ENCODE measurements around the gene HES1. TPM values are rescaled to one million over a fixed set of nuclear protein-coding genes. Genes with fewer than 3 reads are reported as not detected.

HES1 gene
- total RNA-seq, 1 donor from 2014 or later, result 5.5 TPM

Other genes starting within 250 kb of the HES1 start
- not detected in 2 replicates for gene CPN2, start 215.2 kb downstream of the HES1 start, total RNA-seq
- gene LRRC15, start 233.6 kb downstream of the HES1 start, total RNA-seq, result 0.16 TPM in 1 of 2 replicates, not detected in the other

Measured in myocyte (in vitro differentiated cells).